Stimulated activated CD8-positive, alpha-beta memory T cell treated with anti-CD3 and anti-CD28 coated beads, Interleukin-12 subunit alpha, Interleukin-12 subunit beta, amount 100 ng/mL, for 4 hours (primary cell): ENCODE measurements around the gene DOC2A.
"Not testable (repeated sequence)": the region's sequence is repeated elsewhere in the genome, so short reads cannot be mapped to it uniquely, and the experiment has no call there.

Source experiments
- DNase-seq: peaks from one replicate; pipeline ENCODE4 v3.0.0-alpha.2; 2020; ENCODE audit warnings: low read depth

DOC2A gene

DNA sequence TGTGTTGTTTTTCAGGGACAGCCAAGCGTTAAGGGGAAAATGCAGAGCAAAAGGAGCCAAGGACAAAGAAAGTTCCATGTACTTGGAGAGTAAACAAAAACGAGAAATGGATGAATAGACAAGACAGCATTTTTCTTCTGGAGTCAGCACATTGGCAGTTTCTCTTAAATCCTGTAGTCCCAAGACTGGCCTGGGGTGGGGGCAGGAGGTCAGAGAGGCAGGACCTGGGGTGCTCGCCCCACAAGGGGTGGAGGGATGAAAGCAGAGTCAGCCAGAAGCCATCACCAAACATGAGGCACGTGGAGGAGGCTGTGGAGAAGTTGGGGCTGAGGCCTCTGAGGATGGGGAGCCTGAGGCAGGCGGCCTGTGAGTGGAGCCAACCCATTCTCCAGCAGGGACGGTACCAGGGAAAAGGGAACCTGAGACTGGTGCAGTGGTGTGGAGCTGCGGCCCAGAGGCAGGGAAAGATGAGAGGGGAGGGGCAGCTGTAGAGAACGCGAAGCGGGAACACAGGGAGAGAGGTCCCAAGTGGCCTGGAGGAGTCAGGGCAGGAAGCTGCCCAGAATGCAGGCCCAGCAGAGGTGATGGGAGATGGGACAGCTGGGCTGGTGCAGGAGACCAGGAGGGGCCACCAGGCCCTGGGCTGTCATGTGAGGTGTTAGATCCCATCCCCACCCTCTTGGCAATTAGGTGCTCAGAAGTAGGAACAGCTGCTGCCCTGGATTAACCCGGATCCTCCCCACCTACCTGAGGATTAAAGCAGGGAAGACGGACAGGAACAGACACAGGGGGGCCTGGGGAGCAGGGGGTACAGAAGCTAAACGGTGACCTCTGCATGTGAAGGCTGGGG is 17.0 kb upstream of the DOC2A start:
- DNase-seq = no peak

DNA sequence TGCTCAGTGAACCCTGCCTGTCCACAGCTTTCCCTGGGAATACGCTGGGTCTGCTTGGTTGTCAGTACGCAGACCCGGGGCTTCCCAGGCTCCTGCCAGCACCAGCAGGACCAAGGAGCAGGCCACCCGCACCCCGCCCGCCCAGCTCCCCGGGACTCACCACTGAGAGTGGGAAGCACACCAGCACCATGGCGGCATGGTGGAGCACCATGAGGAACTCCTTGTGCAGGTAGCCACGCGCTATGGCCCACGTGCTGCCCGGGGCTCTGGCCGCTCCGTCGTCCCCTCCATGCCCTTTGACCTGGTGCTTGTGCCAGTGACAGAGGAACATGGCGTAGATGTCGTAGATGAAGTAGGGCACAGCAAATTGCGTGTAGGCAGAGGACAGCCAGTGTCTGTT is 15.6 kb upstream of the DOC2A start:
- DNase-seq = no peak

GRCh38 chr16:30025574-30025973 is 14.7 kb upstream of the DOC2A start:
- no peak for DNase-seq

DNA sequence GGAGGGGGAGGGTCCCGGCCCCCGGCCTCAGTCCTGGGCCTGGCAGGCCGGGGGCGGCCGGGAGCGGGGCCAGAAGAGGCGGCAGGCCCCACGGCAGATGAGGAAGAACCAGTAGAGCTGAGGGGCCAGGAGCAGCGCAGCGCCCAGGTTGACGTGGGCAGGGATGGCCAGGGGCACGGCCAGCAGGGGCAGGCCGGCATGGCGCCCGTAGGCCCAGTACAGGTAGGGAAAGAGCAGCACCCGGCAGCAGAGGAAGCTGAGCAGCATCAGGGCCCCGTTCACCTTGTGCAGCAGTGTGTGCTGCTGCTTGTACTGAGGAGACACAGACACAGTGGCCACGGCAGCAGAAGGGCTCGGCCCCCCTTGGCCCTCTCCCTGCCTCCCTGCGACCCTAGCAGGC is 14.3 kb upstream of the DOC2A start:
- no peak for DNase-seq

- DNase-seq = no peak
These were observed 13.6 kb upstream of the DOC2A start for GRCh38 chr16:30024451-30024850.

DNA sequence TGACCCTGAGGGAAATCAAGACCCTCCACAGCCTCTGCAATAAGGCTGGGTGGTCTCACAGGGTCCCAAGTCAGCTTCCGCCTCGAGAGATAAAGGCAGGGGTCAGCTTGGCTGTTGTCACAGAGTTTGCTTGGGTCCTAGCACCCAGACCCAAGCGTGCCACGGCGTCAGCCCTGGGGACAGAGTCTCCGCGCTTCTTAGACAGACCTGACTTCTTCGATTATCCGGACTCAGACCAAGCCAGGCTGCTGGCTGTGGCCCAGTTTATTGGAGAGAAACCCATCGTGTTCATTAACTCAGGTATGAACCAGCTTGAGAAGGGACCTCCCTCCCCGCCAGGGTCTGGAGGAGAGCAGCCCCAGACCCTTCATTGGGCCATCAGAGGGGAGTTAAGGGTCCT is 12.8 kb upstream of the DOC2A start:
- no peak for DNase-seq

- DNase-seq = no peak
These were observed 12.1 kb upstream of the DOC2A start, which contains the start of gene C16orf92 for GRCh38 chr16:30022887-30023286. TSS of gene C16orf92 (plus strand) at chr16:30023198. CDS start at chr16:30023341, 143 bp downstream.

DNA sequence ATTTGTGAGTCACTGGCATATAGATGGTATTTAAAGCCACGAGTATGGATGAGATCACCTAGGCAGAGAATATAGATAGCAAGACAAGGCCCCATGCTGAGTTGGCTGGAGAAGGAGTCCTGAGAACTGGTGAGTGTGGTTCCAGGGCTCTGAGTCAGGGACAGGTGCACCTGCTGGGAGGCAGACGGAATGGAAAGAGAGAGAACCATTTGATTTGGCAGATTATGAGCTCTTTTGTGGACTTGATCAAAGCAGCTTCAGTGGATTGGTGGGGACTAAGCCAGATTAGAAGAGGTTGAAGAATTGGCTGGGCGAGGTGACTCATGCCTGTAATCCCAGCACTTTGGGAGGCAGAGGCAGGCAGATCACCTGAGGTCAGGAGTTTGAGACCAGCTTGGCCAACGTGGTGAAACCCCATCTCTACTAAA is 7.9 kb upstream of the DOC2A start:
- no peak for DNase-seq

- DNase-seq = not testable (repeated sequence)
These were observed 7.1 kb upstream of the DOC2A start for GRCh38 chr16:30017937-30018336.

GRCh38 chr16:30017277-30017656 is 6.4 kb upstream of the DOC2A start:
- no peak for DNase-seq

GRCh38 chr16:30016555-30017276 is 5.9 kb upstream of the DOC2A start:
- DNase-seq = no peak

- not testable (repeated sequence) for DNase-seq
These were observed 4.6 kb upstream of the DOC2A start for GRCh38 chr16:30015450-30015849.

DNA sequence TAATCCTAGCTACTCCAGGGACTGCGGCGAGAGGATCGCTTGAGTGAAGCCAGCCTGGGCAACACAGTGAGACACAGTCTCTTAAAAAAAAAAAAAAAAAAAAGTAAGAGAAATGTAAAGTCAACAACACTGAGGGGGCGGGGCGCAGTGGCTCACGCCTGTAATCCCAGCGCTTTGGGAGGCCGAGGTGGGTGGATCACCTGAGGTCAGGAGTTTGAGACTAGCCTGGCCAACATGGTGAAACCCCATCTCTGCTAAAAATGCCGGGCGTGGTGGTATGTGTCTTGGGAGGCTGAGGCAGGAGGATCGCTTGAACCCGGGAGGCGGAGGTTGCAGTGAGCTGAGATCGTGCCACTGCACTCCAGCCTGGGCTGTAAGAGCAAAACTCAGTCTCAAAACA is 1.8 kb upstream of the DOC2A start:
- DNase-seq = not testable (repeated sequence)

- no peak for DNase-seq
These were observed 1.1 kb upstream of the DOC2A start for GRCh38 chr16:30011714-30012504.

DNA sequence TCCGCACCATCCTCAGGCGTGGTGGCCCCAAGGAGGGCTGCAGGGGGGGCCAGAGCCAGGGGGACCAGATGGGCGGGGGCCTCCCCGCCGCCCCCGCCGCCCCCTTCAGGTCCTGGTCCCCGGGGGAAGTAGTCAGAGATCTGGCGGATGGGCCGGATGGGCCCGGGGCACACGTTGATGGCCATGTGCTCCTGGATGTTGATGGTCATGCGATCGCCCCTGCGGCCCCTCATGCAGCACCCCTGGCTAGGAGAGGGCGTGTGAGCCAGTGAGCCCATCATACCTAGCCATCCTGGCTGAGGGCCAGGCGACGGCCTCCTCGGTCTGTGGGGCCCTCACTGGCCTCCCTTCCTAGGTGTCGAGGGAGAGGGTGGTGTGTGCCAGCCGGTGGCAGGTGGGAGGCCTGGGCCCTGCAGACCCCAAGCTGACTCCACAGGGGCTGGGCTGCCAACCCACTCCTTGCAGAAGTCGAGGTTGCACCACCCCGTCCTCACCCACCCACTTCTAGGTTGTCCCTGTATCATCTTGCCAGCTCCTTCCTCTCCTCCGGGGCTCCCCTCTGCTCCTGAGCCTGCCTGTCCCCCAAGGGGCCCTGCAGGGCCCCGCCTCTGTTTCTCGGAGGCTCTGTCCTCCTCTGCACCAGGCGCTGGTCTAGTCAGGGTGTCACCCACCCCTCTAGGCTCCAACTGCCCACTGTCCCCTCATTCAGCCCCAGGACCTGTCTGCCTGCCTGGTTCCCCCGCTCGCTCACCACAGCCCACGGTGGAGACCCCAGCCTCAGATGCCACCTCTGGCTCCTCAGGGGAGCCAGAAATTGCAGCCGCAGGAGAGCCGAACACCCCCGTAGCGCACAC is 610 bp downstream of the DOC2A start:
- no peak for DNase-seq

DNA sequence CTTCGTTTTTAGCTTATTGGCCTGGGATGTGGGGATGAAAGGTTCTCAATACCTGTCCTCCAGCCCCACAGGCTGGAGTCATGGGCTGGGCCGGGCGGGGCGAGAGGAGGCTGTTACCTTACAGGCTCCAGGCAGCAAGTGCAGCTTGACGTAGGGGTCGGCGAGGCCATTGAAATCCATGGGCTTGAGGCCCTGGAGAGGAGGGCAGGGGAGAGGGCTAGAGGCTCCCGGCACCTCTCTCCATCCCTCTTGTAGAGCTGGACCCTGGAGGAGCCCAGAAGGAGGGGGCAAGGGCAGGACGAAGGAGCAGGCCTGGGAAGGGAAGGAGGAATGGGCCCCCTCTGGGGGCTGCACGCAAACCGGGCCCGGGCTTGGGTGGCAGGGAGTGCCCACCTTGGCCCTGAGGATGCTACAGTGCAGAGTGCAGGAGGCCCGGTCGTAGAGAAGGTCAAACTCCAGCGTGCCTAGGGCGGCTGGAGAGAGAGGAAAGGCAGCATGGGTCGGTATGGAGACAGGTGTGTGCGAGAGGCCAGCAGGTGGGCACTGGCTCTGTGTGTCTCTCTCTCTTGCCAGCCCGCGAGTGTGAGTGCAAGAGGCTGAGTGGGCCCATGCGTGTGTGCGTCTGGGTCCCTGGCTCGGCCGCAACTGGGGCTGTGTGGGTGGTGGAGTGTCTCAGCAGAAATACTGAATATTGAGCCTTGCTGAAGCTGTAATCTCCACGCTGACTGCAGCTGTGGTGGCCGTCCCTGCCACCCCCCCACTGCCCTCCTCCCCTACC is 1.6 kb downstream of the DOC2A start:
- no peak for DNase-seq

GRCh38 chr16:30007378-30007895 is 3.4 kb downstream of the DOC2A start:
- DNase-seq = no peak

- no peak for DNase-seq
These were observed 4.0 kb downstream of the DOC2A start for GRCh38 chr16:30006659-30007377.

DNA sequence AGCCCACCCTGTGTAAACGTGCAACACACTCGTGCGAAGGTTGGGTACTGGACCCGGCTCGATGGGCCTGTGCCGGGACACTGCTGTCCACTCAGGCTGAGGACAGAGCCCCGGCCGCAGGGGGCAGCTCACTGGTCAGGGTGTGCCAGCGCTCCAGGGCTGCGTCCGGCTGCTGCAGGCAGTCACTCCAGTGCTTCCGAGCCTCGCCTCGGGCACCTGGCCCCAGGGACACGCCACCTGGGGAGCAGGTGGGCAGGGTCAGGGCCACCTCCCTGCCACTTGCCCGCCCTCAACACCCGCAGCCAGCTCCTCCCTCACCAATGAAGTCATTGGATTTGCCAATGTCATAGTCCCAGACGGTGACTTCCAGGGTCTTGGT is 4.7 kb downstream of the DOC2A start:
- no peak for DNase-seq
